NCI-H146 (cell line): Measurements from ENCODE around the gene MYO16.

Experiments
- DNase-seq: peaks from one replicate; lab custom pipeline; 2025; lab: John Stamatoyannopoulos, UW

Gene MYO16

DNA sequence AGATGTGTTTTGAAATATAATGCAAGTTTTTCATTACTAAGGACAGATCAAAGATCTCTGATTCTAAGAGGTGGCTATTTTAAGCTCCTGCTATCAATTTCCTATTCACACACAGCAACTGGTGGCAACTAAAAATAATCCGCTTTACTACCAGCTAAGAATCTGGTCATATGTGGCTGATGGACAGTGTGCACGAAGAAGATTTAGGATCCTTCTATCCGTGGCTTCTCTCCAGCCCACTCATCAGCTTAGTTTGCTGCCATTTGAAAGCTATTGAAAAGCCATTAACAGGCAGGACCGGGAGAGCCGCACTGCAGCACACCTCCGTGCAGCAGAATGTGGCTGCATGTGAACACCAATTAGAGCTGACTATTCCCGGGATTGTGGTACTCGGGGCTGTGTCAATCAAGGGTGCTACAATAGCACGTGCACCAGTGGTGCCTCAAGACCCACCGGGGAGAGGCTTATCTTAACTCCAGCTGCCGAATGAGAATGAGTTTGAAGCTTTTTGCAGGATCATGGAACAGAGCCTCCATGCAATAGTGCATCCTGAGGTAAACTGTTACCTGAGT, at the start of gene MYO16:
TSS of gene MYO16 (plus strand) at position 431 of the 572 bp plus-strand sequence. CDS start 234 bp downstream, outside the sequence.
- DNase-seq: no peak

DNA sequence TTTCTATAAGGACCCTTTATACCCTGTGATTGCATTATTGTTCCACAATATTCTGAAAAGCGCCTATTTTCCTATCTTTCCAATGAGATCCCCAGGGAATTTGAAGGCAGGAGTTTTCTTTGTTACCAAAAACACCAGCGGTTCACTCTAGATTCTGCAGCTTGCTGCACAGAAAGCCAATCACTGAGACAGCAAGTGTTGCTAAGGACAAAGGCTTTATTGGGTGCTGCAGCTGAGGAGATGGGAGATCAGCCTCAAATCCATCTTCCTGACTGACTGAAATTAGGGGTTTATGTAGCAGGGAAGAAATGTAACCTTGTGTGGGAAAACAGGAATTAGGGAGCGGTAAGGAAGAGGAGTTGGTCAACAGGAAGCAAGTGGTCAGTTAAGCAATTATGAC, 42.6 kb upstream of the MYO16 start:
- DNase-seq: no peak

- no peak for DNase-seq
These were observed 40.9 kb upstream of the MYO16 start for GRCh38 chr13:108588516-108588915.

DNA sequence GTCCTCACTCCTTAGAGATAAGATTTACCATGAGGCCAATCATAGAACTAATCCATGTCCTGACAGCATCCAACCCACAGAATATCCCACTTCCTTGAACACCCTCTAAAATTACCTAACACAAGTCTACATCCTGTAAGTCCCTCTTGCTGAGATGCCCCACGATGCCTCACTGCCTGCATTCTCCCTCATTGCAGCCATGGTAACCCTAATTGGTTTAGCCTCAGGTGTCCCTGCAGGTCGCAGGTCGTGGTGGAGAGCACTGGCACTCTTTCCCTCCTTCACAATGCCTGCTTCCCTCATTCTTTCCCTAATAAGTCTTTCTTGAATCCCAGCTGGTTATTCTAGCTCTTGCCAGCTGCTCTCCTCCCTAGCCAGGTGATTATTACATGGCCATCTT, 35.3 kb upstream of the MYO16 start:
- DNase-seq: no peak

GRCh38 chr13:108595436-108596274, 33.8 kb upstream of the MYO16 start:
- no peak for DNase-seq

- DNase-seq: no peak
These were observed 31.5 kb upstream of the MYO16 start for GRCh38 chr13:108597943-108598342.

GRCh38 chr13:108606424-108606823, 23.0 kb upstream of the MYO16 start:
- no peak for DNase-seq

- DNase-seq: no peak
These were observed 20.1 kb upstream of the MYO16 start for GRCh38 chr13:108609353-108609752.

GRCh38 chr13:108610507-108610906, 18.9 kb upstream of the MYO16 start:
- DNase-seq: no peak

GRCh38 chr13:108615241-108615640, 14.2 kb upstream of the MYO16 start:
- no peak for DNase-seq

GRCh38 chr13:108618233-108618632, 11.2 kb upstream of the MYO16 start:
- DNase-seq: no peak

- DNase-seq: no peak
These were observed 7.9 kb upstream of the MYO16 start for GRCh38 chr13:108621462-108621861.

DNA sequence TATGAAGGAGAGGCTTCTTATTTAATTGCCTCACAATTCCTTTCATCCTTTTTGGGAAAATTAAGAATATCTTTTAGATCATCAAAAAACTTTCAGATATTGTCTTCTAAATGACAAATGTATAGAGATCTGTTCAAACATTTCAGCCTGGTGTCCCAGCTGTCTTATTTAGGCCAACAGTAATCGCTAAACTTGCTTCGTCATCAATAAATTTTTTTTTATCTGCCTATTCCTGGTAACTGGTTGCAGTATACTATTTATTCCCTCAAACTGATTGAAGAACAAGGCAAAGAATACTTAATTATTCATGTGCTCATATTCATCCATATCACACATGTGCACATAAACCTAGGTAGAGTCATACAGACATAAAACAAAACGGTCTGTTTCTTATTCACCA, 5.3 kb upstream of the MYO16 start:
- DNase-seq: no peak

DNA sequence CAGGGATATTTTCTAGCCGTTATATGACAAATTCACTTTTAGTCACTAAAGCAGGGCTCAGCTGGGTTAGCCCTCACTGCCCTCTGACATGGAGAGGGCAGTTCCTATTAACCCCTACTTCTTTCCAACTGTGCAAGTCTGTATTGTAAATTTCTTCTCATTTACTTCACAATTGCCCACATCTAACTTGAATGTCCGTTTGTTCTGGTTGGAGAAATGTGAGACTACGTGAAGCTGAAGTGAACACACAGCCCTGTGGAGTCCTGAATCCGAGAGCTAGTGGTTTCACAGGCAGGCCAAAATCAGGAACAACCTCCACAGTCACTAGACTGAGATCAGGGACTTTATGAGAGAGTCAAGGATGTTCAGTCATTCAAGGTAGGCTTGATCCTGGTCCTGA, 4.4 kb upstream of the MYO16 start:
- DNase-seq: no peak

DNA sequence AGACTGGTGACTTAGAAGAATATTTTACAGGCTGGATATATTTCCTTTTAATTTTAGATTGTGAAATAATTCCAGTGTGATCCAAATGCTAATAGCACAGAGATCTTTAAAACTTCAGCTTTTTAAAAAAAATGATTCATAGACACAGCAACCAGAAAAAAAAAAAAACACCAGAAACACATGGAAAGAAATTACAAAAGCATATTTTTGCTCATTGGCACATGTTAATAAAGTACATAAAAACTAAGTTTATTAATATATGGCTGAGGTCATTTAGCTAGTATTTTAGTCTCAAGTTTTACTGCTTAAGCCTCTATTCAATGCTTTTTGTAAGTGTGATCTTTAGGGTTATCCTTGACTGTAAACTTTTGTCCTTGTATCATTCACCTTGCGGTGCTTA, 577 bp downstream of the MYO16 start:
- no peak for DNase-seq

- DNase-seq: no peak
These were observed 3.3 kb downstream of the MYO16 start for GRCh38 chr13:108632649-108633167.

- DNase-seq: no peak
These were observed 9.5 kb downstream of the MYO16 start for GRCh38 chr13:108638901-108639300.

GRCh38 chr13:108643646-108644353, 14.4 kb downstream of the MYO16 start:
- DNase-seq: no peak

DNA sequence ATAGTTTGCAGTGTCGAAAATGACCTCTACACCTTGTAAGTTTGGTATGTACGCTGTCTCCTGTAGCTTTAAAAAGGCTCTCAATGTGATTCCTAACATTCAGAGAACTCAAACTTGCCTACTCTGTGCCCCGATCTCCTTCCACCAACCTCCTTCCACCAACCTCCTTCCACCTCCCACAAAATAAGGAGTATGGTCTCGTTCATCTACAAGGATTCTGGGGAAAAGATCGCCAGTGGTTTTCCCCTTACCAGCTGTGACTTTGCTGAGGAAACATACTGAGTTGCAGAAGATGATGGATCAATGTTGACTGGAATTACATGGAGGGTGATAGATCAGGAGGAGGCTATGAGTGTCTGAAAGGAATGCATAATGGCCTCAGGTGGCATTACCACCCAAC, 16.0 kb downstream of the MYO16 start:
- no peak for DNase-seq

- DNase-seq: no peak
These were observed 20.9 kb downstream of the MYO16 start for GRCh38 chr13:108650271-108650670.

- DNase-seq: no peak
These were observed 27.3 kb downstream of the MYO16 start for GRCh38 chr13:108656742-108657141.

- no peak for DNase-seq
These were observed 28.1 kb downstream of the MYO16 start for GRCh38 chr13:108657519-108657918.

GRCh38 chr13:108662528-108662927, 33.1 kb downstream of the MYO16 start:
- no peak for DNase-seq
